Gastroesophageal sphincter (tissue), 3 donors: ENCODE data around the gene MSMO1.
A peak's percentile ranks its signal among the peaks of the same experiment; 100 is the strongest.

Experiments used
- POLR2A ChIP-seq, 2 donors: fragments of 450-650 bp; IDR thresholded peaks; one replicate each; pipeline ENCODE4 v1.6.1; 2017; ENCODE audit warnings: antibody characterized with exemption in 2 of 2, mild to moderate bottlenecking in 2 of 2, moderate library complexity in 1 of 2
- TF ChIP-seq, protein P1 (sequence below), 4 experiments: fragments of 200-600 bp in 2 of 4; fragments of 450-650 bp in 2 of 4; sonication (generic) in 1 of 4; IDR thresholded peaks; one replicate each; pipeline ENCODE4 v1.5.1; 2017 to 2019; ENCODE audit warnings: antibody characterized with exemption in 4 of 4, mild to moderate bottlenecking in 2 of 4, moderate library complexity in 2 of 4

DNA sequence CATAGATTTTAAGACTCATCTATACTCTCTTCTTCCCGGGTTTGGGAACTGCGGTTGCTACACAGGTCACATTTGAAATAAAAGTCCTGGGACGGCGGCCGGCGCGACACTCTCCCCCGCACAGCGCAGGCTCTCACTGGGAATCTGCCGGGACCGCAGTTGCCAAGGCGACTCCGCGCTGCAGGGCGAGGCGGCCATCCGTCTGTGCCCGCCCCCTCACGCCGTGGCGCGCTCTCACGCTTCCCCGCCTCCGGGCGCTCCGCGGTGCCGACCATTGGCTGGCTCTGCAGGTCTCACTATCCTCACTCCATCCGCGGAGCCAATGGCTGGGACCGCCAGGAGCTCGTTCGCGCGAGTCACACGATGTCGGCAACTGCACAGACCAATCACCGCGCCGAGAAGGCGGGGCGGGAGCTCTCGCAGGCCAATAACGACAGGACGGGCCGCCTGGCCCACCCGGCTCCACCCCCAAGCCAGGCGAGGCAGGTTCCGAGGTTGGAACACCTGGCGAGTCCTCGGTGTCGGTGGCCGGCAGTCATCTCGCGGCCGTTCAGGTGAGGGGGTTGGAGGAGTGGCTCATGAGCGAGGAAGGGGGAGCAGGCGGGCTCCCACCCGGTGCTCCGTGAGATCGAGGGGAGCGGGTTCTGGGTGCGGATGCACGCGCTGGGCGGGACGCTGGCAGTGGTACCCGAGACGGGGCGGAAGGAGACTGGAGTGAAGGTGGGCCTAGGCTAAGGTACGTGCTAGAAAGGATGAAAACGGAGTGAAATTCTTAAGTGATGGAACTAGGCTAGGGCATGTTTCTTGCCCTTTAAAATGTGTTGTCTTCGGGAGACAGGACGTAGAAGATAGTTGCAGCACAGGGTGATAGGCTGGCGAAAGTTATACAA, at the start of gene MSMO1:
- TF ChIP-seq, protein P1, sequence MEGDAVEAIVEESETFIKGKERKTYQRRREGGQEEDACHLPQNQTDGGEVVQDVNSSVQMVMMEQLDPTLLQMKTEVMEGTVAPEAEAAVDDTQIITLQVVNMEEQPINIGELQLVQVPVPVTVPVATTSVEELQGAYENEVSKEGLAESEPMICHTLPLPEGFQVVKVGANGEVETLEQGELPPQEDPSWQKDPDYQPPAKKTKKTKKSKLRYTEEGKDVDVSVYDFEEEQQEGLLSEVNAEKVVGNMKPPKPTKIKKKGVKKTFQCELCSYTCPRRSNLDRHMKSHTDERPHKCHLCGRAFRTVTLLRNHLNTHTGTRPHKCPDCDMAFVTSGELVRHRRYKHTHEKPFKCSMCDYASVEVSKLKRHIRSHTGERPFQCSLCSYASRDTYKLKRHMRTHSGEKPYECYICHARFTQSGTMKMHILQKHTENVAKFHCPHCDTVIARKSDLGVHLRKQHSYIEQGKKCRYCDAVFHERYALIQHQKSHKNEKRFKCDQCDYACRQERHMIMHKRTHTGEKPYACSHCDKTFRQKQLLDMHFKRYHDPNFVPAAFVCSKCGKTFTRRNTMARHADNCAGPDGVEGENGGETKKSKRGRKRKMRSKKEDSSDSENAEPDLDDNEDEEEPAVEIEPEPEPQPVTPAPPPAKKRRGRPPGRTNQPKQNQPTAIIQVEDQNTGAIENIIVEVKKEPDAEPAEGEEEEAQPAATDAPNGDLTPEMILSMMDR (IDR thresholded peaks at IDR 0.05), result no peak
- TF ChIP-seq POLR2A (IDR thresholded peaks at IDR 0.05), result peak; percentile 37 to 41
